ENCODE results near the gene ZFYVE9. TPM values are rescaled to one million over a fixed set of nuclear protein-coding genes. Genes with fewer than 3 reads are reported as not detected.

The ZFYVE9 gene
- total RNA-seq, 1 experiment from 2014 or later: 28.4 TPM

GRCh38 chr1:52393174-52393573 lies 251.3 kb downstream of the ZFYVE9 start:
- Mint-ChIP-seq H3K36me3 (ENCODE audit: insufficient read depth in 1 of 3, low read depth in 3 of 3) (peaks cover 58 to 90% (median 86%) of the 10 kb centered on the region in 3 experiments; a peak in 6 of 7 replicates), H3K27me3 (ENCODE audit: low read depth) (no peaks in the 10 kb centered on the region), H3K4me3 (no peak overlapping the region), H3K27ac (no peak overlapping the region; a peak in 1 of 7 replicates), H3K9me3 (no peaks in the 10 kb centered on the region), H3K4me1 (no peaks in the 10 kb centered on the region)
- no peak overlapping the region for H2BK5ac ChIP-seq (ENCODE audit: insufficient read length, low read length)
- H3K23ac ChIP-seq (ENCODE audit: insufficient read length, low read depth, low read length): no peak overlapping the region
- no peak overlapping the region for H2BK15ac ChIP-seq (ENCODE audit: low read depth, low read length)
- no CpG with 5 or more reads among the region's 5 CpGs for WGBS (ENCODE audit: extremely low coverage, insufficient read length, low lambda C conversion rate)
- no peak for TF ChIP-seq CTCF (conservative IDR thresholded peaks at IDR 0.05)
- H3K27me3 ChIP-seq (ENCODE audit: insufficient read depth, low read length): no peaks in the 10 kb centered on the region
- no peaks in the 10 kb centered on the region for H3K9me3 ChIP-seq (ENCODE audit: control insufficient read depth, low read depth, low read length)
- no peaks in the 10 kb centered on the region for H3K79me2 ChIP-seq (ENCODE audit: insufficient read depth, low read length)
- no peak overlapping the region for H3K4ac ChIP-seq (ENCODE audit: low read depth, low read length)
- no peak overlapping the region for H3K4me2 ChIP-seq (ENCODE audit: insufficient read depth, insufficient read length, low read length)
- no peak overlapping the region for H3K27ac ChIP-seq (ENCODE audit: insufficient read length, low read depth, low read length)
- no peak overlapping the region for H2AK5ac ChIP-seq (ENCODE audit: insufficient read length, low read length)
- H4K8ac ChIP-seq (replicated peaks; ENCODE audit: insufficient read length, low read depth, low read length): no peak overlapping the region
- H4K20me1 ChIP-seq (ENCODE audit: control insufficient read depth, insufficient read depth, insufficient read length): no peaks in the 10 kb centered on the region
- no peak overlapping the region for H3K14ac ChIP-seq (ENCODE audit: insufficient read depth, low read length)
- no peaks in the 10 kb centered on the region for H3K4me1 ChIP-seq (ENCODE audit: insufficient read depth, low read length)
- no peak overlapping the region for H3K18ac ChIP-seq (ENCODE audit: insufficient read length, low read depth, low read length)
- no peak overlapping the region for H4K5ac ChIP-seq (ENCODE audit: insufficient read length, low read depth, low read length)
- no peak overlapping the region for H3T11ph ChIP-seq (ENCODE audit: low read length)
- DNase-seq: no peak
- no peak overlapping the region for H2BK12ac ChIP-seq (ENCODE audit: insufficient read length, low read depth, low read length)
- no peaks in the 10 kb centered on the region for H3K79me1 ChIP-seq (ENCODE audit: insufficient read depth, low read depth, low read length, poor library complexity, severe bottlenecking)
- H2BK20ac ChIP-seq (ENCODE audit: low read depth, low read length, poor library complexity, severe bottlenecking): no peak overlapping the region
- no peak overlapping the region for H2BK120ac ChIP-seq (ENCODE audit: low read depth, low read length, poor library complexity, severe bottlenecking)
- H2AFZ ChIP-seq (ENCODE audit: low read length): no peak overlapping the region
- no peak overlapping the region for H3K56ac ChIP-seq (ENCODE audit: insufficient read length, low read depth, low read length)
- no peak overlapping the region for H3K9ac ChIP-seq (ENCODE audit: extremely low read depth, insufficient read length, low read length)
- H4K91ac ChIP-seq (ENCODE audit: insufficient read length, low read depth, low read length): no peak overlapping the region
- no peaks in the 10 kb centered on the region for H3K23me2 ChIP-seq (ENCODE audit: insufficient read length, low read depth, low read length, poor library complexity, severe bottlenecking)

Other genes with a start within 250 kb of the ZFYVE9 start
- gene RAB3B, start 151.4 kb upstream of the ZFYVE9 start, total RNA-seq (2021): 28.5 and 30.6 TPM in 2 replicates
- gene KTI12, start 108.3 kb upstream of the ZFYVE9 start, total RNA-seq (2021): 15.6 and 16.7 TPM in 2 replicates
- gene TXNDC12, start 86.9 kb upstream of the ZFYVE9 start, total RNA-seq (2021): 76.8 and 82.1 TPM in 2 replicates
- 100 and 106 TPM in 2 replicates for gene BTF3L4, start 85.8 kb upstream of the ZFYVE9 start, total RNA-seq (2021)
- gene CC2D1B, start 224.1 kb downstream of the ZFYVE9 start, total RNA-seq (2021): 21.7 and 24.3 TPM in 2 replicates